ENCODE results near the gene GPR153. TPM values are rescaled to one million over a fixed set of nuclear protein-coding genes. Genes with fewer than 3 reads are reported as not detected.

The GPR153 gene
- 1.5 to 2.3 TPM (median 2.0 TPM) in 5 replicates for total RNA-seq (2022; extraction: Qiagen RNA extraction; ENCODE audit: low read depth)

GRCh38 chr1:6260961-6261614, at the start of gene GPR153:
Gene GPR153, minus strand, starts transcription at chr1:6261098. Its CDS starts 6,193 bp downstream, at chr1:6254905.

GRCh38 chr1:6243993-6244392, 16.9 kb downstream of the GPR153 start, which contains the start of gene HES3:
Gene HES3, plus strand, starts transcription at chr1:6244179. Its CDS starts 187 bp downstream, at chr1:6244366.

GRCh38 chr1:6205849-6206519, 54.9 kb downstream of the GPR153 start, which contains the start of gene RNF207:
Gene RNF207, plus strand, starts transcription at chr1:6206119. Its CDS starts 417 bp downstream, at chr1:6206536.

GRCh38 chr1:6199298-6200187, 61.4 kb downstream of the GPR153 start, which contains the start of gene RPL22:
Gene RPL22, minus strand, starts transcription at chr1:6199595. Its CDS starts 22 bp downstream, at chr1:6199573.

Other genes starting within 250 kb of the GPR153 start
- gene KCNAB2, start 215.2 kb downstream of the GPR153 start, total RNA-seq (2022; extraction: Qiagen RNA extraction; ENCODE audit: low read depth): 7.3 to 9.4 TPM (median 8.1 TPM) in 5 replicates
- 1.2 to 1.5 TPM (median 1.5 TPM) in 5 replicates for gene CHD5, start 80.8 kb downstream of the GPR153 start, total RNA-seq (2022; extraction: Qiagen RNA extraction; ENCODE audit: low read depth)
- gene RPL22, start 61.5 kb downstream of the GPR153 start, total RNA-seq (2022; extraction: Qiagen RNA extraction; ENCODE audit: low read depth): 279 to 471 TPM (median 456 TPM) in 5 replicates
- 6.3 to 15.0 TPM (median 13.4 TPM) in 5 replicates for gene RNF207, start 55.0 kb downstream of the GPR153 start, total RNA-seq (2022; extraction: Qiagen RNA extraction; ENCODE audit: low read depth)
- 47.9 to 61.6 TPM (median 56.8 TPM) in 5 replicates for gene ICMT, start 25.1 kb downstream of the GPR153 start, total RNA-seq (2022; extraction: Qiagen RNA extraction; ENCODE audit: low read depth)
- not detected in 5 replicates for gene HES3, start 16.9 kb downstream of the GPR153 start, total RNA-seq (2022; extraction: Qiagen RNA extraction; ENCODE audit: low read depth)
- 75.8 to 101 TPM (median 95.9 TPM) in 5 replicates for gene ACOT7, start 132.7 kb upstream of the GPR153 start, total RNA-seq (2022; extraction: Qiagen RNA extraction; ENCODE audit: low read depth)
- 3.3 to 7.2 TPM (median 6.0 TPM) in 5 replicates for gene HES2, start 158.8 kb upstream of the GPR153 start, total RNA-seq (2022; extraction: Qiagen RNA extraction; ENCODE audit: low read depth)
- gene ESPN, start 163.7 kb upstream of the GPR153 start, total RNA-seq (2022; extraction: Qiagen RNA extraction; ENCODE audit: low read depth): 0.29 to 0.94 TPM (median 0.42 TPM) in 5 replicates
- 3.3 to 5.0 TPM (median 4.5 TPM) in 5 replicates for gene TNFRSF25, start 205.1 kb upstream of the GPR153 start, total RNA-seq (2022; extraction: Qiagen RNA extraction; ENCODE audit: low read depth)
- gene PLEKHG5, start 230.6 kb upstream of the GPR153 start, total RNA-seq (2022; extraction: Qiagen RNA extraction; ENCODE audit: low read depth): 2.9 to 5.2 TPM (median 3.9 TPM) in 5 replicates